HG02759 (cell line): ENCODE data around the gene WBP1.
"Not testable (repeated sequence)": the region's sequence is repeated elsewhere in the genome, so short reads cannot be mapped to it uniquely, and the experiment has no call there.

Source experiments
- ATAC-seq: cut with Tn5 transposase; IDR thresholded peaks from one replicate; pipeline ENCODE4 v1.9.1; 2021; ENCODE audit warnings: mild to moderate bottlenecking, moderate library complexity; ENCODE audit not compliant: unreplicated experiment

Gene WBP1

DNA sequence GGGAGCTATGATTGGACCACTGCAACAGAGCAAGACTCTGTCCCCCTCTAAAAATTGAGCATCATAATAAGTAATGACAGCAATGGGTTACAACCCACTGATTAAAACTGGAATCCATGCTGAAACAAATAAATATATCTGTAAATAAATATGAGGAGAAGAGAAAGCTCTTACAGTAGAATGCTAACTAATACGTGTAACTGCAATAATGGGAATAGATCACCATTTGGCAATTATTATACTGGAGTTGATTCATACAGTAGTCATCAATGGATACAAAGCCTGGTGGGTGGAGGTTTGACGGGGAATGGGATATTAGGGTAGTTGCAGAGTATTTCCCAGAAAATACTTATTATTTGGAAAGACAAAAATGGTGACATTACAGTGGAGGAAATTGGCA, 9.5 kb upstream of the WBP1 start:
- ATAC-seq = no peak

GRCh38 chr2:74450570-74451190, 7.6 kb upstream of the WBP1 start:
- no peak for ATAC-seq

DNA sequence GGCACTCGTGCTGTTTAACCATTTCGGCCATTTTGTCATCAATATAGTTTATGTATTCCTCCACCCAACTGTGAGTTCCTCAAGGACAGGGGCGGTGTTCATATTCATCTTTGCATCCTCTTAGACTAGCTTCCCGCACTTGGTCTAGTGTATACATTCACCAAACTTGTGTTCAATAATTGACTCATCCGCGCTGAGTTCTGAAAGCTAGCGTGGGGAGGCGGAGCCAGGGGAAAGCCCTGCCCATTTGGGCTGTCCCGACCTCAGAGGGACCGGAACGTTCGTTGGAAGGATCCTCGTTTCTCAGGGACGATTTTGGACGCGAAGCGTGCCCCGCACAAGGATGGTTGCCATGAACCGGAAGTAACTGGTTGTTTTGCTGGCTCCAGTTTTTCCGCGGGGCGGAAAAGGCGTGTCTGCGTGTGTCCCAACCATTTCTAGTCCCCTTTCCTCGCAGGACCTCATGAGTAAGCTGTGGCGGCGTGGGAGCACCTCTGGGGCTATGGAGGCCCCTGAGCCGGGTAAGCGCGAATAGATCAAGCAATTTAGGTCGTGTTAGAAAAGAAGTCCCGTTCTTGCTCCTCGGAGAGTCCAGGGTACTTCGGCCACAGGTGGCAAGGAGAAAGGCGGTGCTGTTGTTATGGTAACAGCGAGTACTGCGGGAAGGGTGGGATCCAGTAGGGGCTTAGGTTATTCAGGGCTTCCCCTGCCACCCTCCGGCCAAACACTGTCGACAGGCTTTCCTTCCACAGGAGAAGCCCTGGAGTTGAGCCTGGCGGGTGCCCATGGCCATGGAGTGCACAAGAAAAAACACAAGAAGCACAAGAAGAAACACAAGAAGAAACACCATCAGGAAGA, 3.4 kb upstream of the WBP1 start, which contains the start of gene INO80B:
Gene INO80B, plus strand, starts transcription at position 434 of the 858 bp plus-strand sequence. Its CDS starts 30 bp downstream, at position 464.
- ATAC-seq = peak; percentile 44

GRCh38 chr2:74457129-74457548, 1.1 kb upstream of the WBP1 start:
- no peak for ATAC-seq

DNA sequence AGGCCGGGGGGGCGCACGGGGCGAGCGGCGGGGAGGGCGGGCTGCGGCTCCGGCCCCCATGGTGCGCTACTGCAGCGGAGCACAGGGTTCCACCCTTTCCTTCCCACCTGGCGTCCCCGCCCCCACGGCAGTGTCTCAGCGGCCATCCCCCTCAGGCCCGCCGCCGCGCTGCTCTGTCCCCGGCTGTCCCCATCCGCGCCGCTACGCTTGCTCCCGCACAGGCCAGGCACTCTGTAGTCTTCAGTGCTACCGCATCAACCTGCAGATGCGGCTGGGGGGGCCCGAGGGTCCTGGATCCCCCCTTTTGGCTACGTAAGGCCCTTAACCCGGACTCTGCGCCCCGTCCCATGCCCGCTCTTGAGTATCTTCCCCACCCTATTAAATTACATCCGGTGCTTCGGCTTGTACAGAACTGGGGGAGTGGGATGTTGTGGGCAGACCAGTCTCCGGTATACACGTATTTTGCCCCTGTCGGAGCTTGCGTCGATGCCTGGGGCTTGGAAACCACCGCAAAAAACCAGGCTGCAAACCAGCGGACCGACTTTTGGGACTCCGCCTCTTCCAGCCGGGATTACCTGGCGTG, 598 bp upstream of the WBP1 start:
- ATAC-seq = peak; percentile 42

GRCh38 chr2:74458938-74459363, 713 bp downstream of the WBP1 start:
- no peak for ATAC-seq

DNA sequence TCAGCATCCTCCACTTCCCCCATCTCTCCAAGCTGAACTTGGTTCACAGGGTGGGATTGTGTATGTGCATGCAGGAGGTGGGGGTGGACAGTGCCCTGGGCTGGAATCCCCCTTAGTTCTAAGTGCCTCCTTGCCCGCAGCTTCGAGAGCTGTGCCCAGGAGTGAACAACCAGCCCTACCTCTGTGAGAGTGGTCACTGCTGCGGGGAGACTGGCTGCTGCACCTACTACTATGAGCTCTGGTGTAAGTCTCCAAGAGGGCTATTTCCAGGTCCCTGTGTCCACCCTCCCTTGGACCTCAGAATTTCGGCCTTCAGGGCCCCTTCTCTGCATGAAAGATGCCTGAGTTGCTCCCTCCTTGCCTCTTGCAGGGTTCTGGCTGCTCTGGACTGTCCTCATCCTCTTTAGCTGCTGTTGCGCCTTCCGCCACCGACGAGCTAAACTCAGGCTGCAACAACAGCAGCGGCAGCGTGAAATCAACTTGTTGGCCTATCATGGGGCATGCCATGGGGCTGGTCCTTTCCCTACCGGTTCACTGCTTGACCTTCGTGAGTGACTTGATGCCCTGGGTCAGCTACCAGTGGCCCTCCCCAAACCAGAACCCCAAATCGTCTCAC, 1.4 kb downstream of the WBP1 start:
- ATAC-seq = not testable (repeated sequence)

- ATAC-seq = not testable (repeated sequence)
These were observed 1.9 kb downstream of the WBP1 start for GRCh38 chr2:74460187-74460586.

- ATAC-seq = no peak
These were observed 3.2 kb downstream of the WBP1 start for GRCh38 chr2:74461187-74462053.

DNA sequence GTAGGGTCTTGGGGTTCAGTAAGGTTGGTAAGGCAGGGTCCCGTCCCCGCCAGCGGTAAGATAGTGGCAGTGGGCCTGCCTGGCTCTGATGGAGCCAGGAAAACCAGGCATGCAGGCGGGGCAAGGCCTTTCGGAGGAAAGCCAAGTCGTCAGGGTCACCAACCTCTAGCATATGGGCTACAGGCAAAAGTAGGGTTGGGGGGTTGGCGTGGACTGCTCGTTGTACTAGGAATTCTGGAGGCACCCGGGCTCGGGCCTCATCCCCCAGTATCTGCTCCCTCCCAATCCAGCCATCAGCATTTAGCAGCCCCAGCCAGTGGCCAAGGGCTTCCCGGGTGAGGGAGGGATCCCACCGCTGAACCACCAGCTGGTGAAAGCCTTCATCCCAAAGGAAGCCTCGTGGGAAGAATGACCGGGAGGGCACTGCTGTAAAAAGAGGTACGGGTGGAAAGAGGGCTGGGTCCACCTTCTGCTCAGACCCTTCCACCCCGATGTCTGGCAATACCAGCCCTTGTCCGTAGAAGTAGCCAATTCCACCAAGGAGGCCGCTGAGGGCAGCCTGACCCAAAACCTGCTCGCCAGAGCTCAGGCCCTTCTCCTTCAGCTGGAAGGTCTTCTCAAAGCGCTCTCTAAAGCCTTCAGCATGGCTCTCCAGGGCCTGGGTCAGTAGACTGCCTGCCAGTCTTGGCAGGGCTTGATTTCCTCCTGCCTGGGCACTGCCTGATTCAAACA, 4.0 kb downstream of the WBP1 start:
- ATAC-seq = no peak

DNA sequence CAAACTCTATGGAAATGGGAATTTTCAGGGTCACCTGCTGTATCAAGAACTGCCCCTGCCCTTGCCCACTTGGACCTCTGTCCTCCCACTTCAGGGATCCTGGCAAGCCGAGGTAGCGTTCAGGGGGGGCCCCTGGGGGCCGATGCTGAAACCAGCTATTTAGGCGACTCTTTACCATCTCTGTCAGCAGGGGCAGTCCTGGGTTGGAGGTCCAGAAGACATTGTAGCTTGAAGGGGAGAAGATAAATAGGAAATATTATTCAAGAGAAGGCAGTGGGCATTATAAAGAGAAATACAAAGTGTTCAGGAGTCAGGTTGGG, 4.5 kb downstream of the WBP1 start:
- no peak for ATAC-seq

GRCh38 chr2:74464406-74464805, 6.2 kb downstream of the WBP1 start:
- no peak for ATAC-seq

- not testable (repeated sequence) for ATAC-seq
These were observed 12.5 kb downstream of the WBP1 start for GRCh38 chr2:74470742-74471141.

DNA sequence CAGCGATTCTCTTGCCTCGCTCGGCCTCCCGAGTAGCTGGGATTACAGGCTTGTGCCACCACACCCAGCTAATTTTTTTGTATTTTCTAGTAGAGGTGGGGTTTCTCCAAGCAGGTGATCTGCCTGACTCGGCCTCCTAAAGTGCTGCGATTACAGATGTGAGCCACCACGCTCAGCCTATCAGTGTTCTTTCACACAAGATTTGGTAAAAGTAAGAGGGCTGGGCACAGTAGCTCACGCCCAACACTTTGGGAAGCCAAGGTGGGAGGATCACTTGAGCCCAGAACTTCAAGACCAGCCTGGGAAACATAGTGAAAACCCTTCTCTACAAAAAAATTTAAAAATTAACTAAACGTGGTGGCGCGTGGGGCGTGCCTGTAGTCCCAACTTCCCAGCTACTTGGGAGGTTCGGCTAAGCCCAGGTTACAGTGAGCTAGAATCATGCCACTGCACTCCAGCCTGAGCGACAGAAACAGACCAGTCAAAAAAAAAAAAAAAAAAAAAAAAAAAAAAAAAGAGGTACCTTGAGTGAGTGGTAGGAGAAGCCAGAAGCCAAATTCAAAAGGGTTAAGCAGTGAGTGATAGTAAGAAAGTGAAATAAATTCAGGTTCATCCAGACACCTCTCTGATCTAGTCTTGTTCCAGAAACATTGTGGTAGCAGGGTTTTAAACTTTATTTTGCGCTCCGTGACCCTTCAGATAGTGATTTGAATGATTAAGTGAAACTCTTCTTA, 13.3 kb downstream of the WBP1 start:
- no peak for ATAC-seq

- peak; percentile 94 for ATAC-seq
These were observed 14.1 kb downstream of the WBP1 start, which contains the start of gene MRPL53 for GRCh38 chr2:74472086-74472944. Gene MRPL53 (minus strand): TSS chr2:74472680. CDS start chr2:74472660, 20 bp downstream.

GRCh38 chr2:74472945-74473258, 14.7 kb downstream of the WBP1 start:
- ATAC-seq = no peak

DNA sequence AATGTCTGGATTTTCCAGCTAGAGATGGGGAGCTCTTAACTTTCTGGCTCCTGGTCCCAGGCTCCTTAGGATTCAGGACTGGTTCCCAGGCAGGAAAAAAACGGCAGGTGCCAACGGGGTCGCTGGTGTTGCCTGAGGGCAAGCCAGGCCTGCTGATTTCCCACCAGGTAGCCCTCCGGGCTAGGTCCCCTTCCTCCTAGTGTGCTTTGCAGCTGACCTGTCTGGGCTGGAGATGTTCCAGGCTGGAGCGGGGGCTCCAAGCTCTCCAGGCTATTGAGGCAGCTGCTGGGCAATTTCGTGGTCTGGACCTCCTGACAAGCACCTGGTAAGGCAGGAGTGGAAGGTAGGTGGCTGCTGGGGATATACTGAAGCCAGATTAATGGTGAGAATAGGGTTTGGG, 16.2 kb downstream of the WBP1 start:
- ATAC-seq = no peak

- no peak for ATAC-seq
These were observed 16.7 kb downstream of the WBP1 start for GRCh38 chr2:74474899-74475298.
